CD4-positive, alpha-beta T cell (primary cell): ENCODE measurements around the gene PLXNB2. TPM values are rescaled to one million over a fixed set of nuclear protein-coding genes. Genes with fewer than 3 reads are reported as not detected.
A peak's percentile ranks its signal among the peaks of the same experiment; 100 is the strongest.

Source experiments
- ATAC-seq: fragments of 200-7000 bp; cut with Tn5 transposase; one replicate; pipeline ENCODE4 v1.10.0; 2022; ENCODE audit warnings: mild to moderate bottlenecking; ENCODE audit not compliant: poor library complexity
- CTCF ChIA-PET: fragments of 350-600 bp; sonication (Branson Sonifier 250); formaldehyde crosslinking; loops from one replicate; lab custom pipeline; 2021; ENCODE audit warnings: antibody characterized with exemption, inconsistent platforms; lab: Charles Lee
- POLR2A ChIA-PET: fragments of 350-600 bp; sonication (Branson Sonifier 250); formaldehyde crosslinking; loops from one replicate; lab custom pipeline; 2021; ENCODE audit warnings: antibody characterized with exemption, inconsistent platforms; lab: Charles Lee
- DNase-seq, 14 experiments: peaks; one replicate each; pipeline ENCODE4 v3.0.0-alpha.2; 2013 to 2020; ENCODE audit warnings: mixed read lengths in 2 of 14
- H3K27ac ChIP-seq, 2 donors: one replicate each; pipeline versions ENCODE4 v1.5.1 to v1.7.0; 2013; ENCODE audit warnings: low read length in 2 of 2, low read depth in 1 of 2, mild to moderate bottlenecking in 1 of 2
- H3K27me3 ChIP-seq, 2 experiments: 1 replicate in 1 of 2; 2 replicates in 1 of 2; pipeline versions ENCODE4 v1.6.1 to v1.7.0; 2013; ENCODE audit warnings: low read length in 2 of 2, control low read depth in 1 of 2, mild to moderate bottlenecking in 1 of 2, moderate library complexity in 1 of 2; ENCODE audit not compliant: insufficient read depth in 2 of 2, control insufficient read depth in 1 of 2
- H3K36me3 ChIP-seq: one replicate; pipeline ENCODE4 v1.6.1; 2013; ENCODE audit warnings: low read length, control low read depth; ENCODE audit not compliant: insufficient read depth
- H3K4me1 ChIP-seq: one replicate; pipeline ENCODE4 v1.6.1; 2013; ENCODE audit warnings: low read length, control low read depth; ENCODE audit not compliant: insufficient read depth
- H3K4me3 ChIP-seq: one replicate; pipeline ENCODE4 v1.5.1; 2013; ENCODE audit warnings: mild to moderate bottlenecking, low read length, moderate library complexity
- H3K9me3 ChIP-seq, 2 experiments: 1 replicate in 1 of 2; 2 replicates in 1 of 2; pipeline versions ENCODE4 v1.6.1 to v1.7.0; 2013; ENCODE audit warnings: low read length in 2 of 2, mild to moderate bottlenecking in 2 of 2, control low read depth in 1 of 2, moderate library complexity in 1 of 2; ENCODE audit not compliant: control insufficient read depth in 1 of 2, insufficient read depth in 1 of 2
- H3K27ac Mint-ChIP-seq: one replicate; pipeline ENCODE4 v1.8.0; 2020; ENCODE audit warnings: mixed read lengths
- H3K27me3 Mint-ChIP-seq: one replicate; pipeline ENCODE4 v1.8.0; 2021; ENCODE audit warnings: mixed read lengths
- H3K36me3 Mint-ChIP-seq: one replicate; pipeline ENCODE4 v1.8.0; 2021; ENCODE audit warnings: low read depth, mixed read lengths
- H3K4me1 Mint-ChIP-seq: one replicate; pipeline ENCODE4 v1.8.0; 2021; ENCODE audit warnings: low read depth, mixed read lengths
- H3K4me3 Mint-ChIP-seq: one replicate; pipeline ENCODE4 v1.8.0; 2020; ENCODE audit warnings: mild to moderate bottlenecking, mixed read lengths
- H3K9me3 Mint-ChIP-seq: one replicate; pipeline ENCODE4 v1.8.0; 2020; ENCODE audit warnings: mixed read lengths
- CTCF ChIP-seq: fragments of 200-600 bp; IDR thresholded peaks from one replicate; pipeline ENCODE4 v1.8.0; 2022; ENCODE audit warnings: antibody characterized with exemption, mild to moderate bottlenecking
- intact Hi-C, 2 experiments: fragments of 100-400 bp; cut with DNase I in 1 of 2; cut with micrococcal nuclease in 1 of 2; formaldehyde crosslinking; loops; one replicate each; pipeline versions ENCODE4 v1.15.1 to v1.9.0; 2023 to 2025; cut with DNase I, micrococcal nuclease
- total RNA-seq, 174 experiments: library from RNA in 2 of 174; stranded (reverse) in 2 of 174; gene quantifications; one replicate each; pipeline ENCODE4 v1.2.3 and lab custom pipeline; 2021 to 2026

Gene PLXNB2
- total RNA-seq, 2 experiments from 2014 or later, result 2.8 to 3.9 TPM

- DNase-seq, result no peak
- no peak for ATAC-seq
- CTCF ChIA-PET, result no interaction called here
- Mint-ChIP-seq H3K9me3 (no peaks in the 10 kb centered on the region), H3K36me3 (no peaks in the 10 kb centered on the region), H3K27ac (no peak overlapping the region), H3K4me3 (no peak overlapping the region), H3K4me1 (peaks cover 16% of the 10 kb centered on the region), H3K27me3 (peaks cover 9% of the 10 kb centered on the region)
- peaks cover 8 to 20% of the 10 kb centered on the region in 2 experiments for H3K27me3 ChIP-seq
- POLR2A ChIA-PET, result no interaction called here
- intact Hi-C loops, result no loop called here
- peaks cover 2% of the 10 kb centered on the region for H3K36me3 ChIP-seq
- peaks cover 0 to 3% of the 10 kb centered on the region in 2 experiments for H3K9me3 ChIP-seq
- peaks cover 38% of the 10 kb centered on the region for H3K4me1 ChIP-seq
- H3K27ac ChIP-seq, result no peak overlapping the region
- H3K4me3 ChIP-seq, result no peak overlapping the region
- no peak for TF ChIP-seq CTCF
Measured at GRCh38 chr22:50310949-50311444, 3.6 kb upstream of the PLXNB2 start.

DNA sequence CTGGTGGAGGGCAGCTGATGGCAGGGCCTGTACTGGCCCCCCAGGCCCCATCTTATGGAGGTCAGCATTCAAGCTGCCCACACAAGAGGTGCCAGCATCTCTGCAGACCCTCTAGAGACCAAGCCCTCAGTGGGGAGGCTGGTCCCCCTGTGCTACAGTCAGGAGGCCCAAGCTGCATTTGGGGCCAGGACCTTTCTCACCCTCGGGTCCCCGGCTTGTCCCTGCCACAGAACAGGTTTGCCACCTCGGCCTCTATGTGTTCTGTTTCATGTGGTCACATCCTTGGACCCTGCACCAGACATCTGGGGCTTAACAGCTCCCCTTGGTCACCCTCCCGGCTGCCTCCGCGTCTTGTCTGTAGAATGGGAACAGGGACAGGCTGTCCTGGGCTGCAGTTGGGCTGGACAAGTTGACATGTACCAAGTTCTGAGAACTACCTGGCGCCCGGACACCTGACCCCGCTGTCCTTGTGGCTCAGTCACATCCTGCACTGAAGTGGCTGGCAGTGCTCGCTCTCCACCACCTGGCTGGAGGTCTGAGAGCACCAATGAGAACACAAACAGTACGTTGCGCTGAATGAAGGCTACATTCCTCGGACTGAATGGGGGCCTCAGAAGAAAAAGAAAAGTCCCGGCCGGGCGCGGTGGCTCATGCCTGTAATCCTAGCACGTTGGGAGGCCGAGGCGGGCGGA is 2.7 kb upstream of the PLXNB2 start:
- Histone ChIP-seq H3K9me3 (peaks cover 0 to 10% of the 10 kb centered on the region in 2 experiments), H3K4me1 (peaks cover 38% of the 10 kb centered on the region), H3K27me3 (peaks cover 15 to 28% of the 10 kb centered on the region in 2 experiments), H3K4me3 (no peak overlapping the region), H3K27ac (no peak overlapping the region), H3K36me3 (peaks cover 2% of the 10 kb centered on the region)
- POLR2A ChIA-PET, result no interaction called here
- H3K27me3 Mint-ChIP-seq, result peaks cover 12% of the 10 kb centered on the region
- peak overlapping the region; percentile 38 for H3K4me3 Mint-ChIP-seq
- H3K4me1 Mint-ChIP-seq, result peaks cover 12% of the 10 kb centered on the region
- intact Hi-C loops, result no loop called here
- H3K36me3 Mint-ChIP-seq, result no peaks in the 10 kb centered on the region
- DNase-seq (no peak), ATAC-seq (no peak)
- H3K27ac Mint-ChIP-seq, result no peak overlapping the region
- TF ChIP-seq CTCF, result no peak
- CTCF ChIA-PET, result no interaction called here
- no peaks in the 10 kb centered on the region for H3K9me3 Mint-ChIP-seq

- H3K27ac Mint-ChIP-seq, result no peak overlapping the region
- ChIA-PET CTCF (no interaction called here), POLR2A (no interaction called here)
- intact Hi-C loops, result no loop called here
- DNase-seq (no peak), ATAC-seq (no peak)
- peaks cover 33% of the 10 kb centered on the region for H3K4me1 ChIP-seq
- H3K27me3 Mint-ChIP-seq, result peaks cover 12% of the 10 kb centered on the region
- H3K9me3 Mint-ChIP-seq, result no peaks in the 10 kb centered on the region
- no peak overlapping the region for H3K4me3 Mint-ChIP-seq
- H3K4me3 ChIP-seq, result no peak overlapping the region
- peaks cover 0 to 14% of the 10 kb centered on the region in 2 experiments for H3K9me3 ChIP-seq
- H3K4me1 Mint-ChIP-seq, result peaks cover 10% of the 10 kb centered on the region
- H3K36me3 Mint-ChIP-seq, result no peaks in the 10 kb centered on the region
- peaks cover 19 to 28% of the 10 kb centered on the region in 2 experiments for H3K27me3 ChIP-seq
- H3K36me3 ChIP-seq, result peaks cover 2% of the 10 kb centered on the region
- no peak for TF ChIP-seq CTCF
- no peak overlapping the region for H3K27ac ChIP-seq
Measured at GRCh38 chr22:50309601-50309991, 2.1 kb upstream of the PLXNB2 start.
